GM23338 (cell line): ENCODE measurements around the gene FOXP1. TPM values are rescaled to one million over a fixed set of nuclear protein-coding genes. Genes with fewer than 3 reads are reported as not detected.

Experiments
- ATAC-seq: fragments of 200-7000 bp; cut with Tn5 transposase; 3 replicates; pipeline ENCODE4 v1.9.1; 2020
- DNase-seq: peaks from one replicate; pipeline ENCODE4 v3.0.0-alpha.2; 2015; ENCODE audit warnings: low spot score
- H2AFZ ChIP-seq: fragments of 200-600 bp; sonication (generic); 2 replicates; pipeline ENCODE4 v1.8.0; 2016; ENCODE audit warnings: antibody characterized with exemption, mild to moderate bottlenecking, moderate library complexity
- H3F3A ChIP-seq: fragments of 200-600 bp; sonication (generic); replicated peaks from 2 replicates; pipeline ENCODE4 v1.8.0; 2017; ENCODE audit warnings: antibody characterized with exemption, mixed run types, low read depth
- H3K27ac ChIP-seq: fragments of 200-600 bp; sonication (generic); 2 replicates; pipeline ENCODE4 v1.6.1; 2016; ENCODE audit warnings: low read depth
- H3K27me3 ChIP-seq: fragments of 200-600 bp; sonication (generic); 2 replicates; pipeline ENCODE4 v1.8.0; 2016; ENCODE audit warnings: mild to moderate bottlenecking, mixed run types, moderate library complexity; ENCODE audit not compliant: insufficient read depth
- H3K36me3 ChIP-seq: fragments of 200-600 bp; sonication (generic); 2 replicates; pipeline ENCODE4 v1.8.0; 2016; ENCODE audit warnings: mild to moderate bottlenecking; ENCODE audit not compliant: insufficient read depth
- H3K4me1 ChIP-seq: fragments of 200-600 bp; sonication (generic); 2 replicates; pipeline ENCODE4 v1.8.0; 2016; ENCODE audit warnings: mild to moderate bottlenecking, moderate library complexity; ENCODE audit not compliant: insufficient read depth
- H3K4me2 ChIP-seq: fragments of 200-600 bp; sonication (generic); 2 replicates; pipeline ENCODE4 v1.7.1; 2017; ENCODE audit warnings: mixed run types
- H3K4me3 ChIP-seq: fragments of 200-600 bp; sonication (generic); 2 replicates; pipeline ENCODE4 v1.6.1; 2016; ENCODE audit warnings: mixed run types
- H3K79me2 ChIP-seq: fragments of 200-600 bp; sonication (generic); replicated peaks from 2 replicates; pipeline ENCODE4 v1.8.0; 2017; ENCODE audit warnings: mild to moderate bottlenecking; ENCODE audit not compliant: insufficient read depth
- H3K9me2 ChIP-seq: fragments of 200-600 bp; sonication (generic); 2 replicates; pipeline ENCODE4 v1.8.0; 2017; ENCODE audit not compliant: insufficient read depth
- H4K20me1 ChIP-seq: fragments of 200-600 bp; sonication (generic); replicated peaks from 2 replicates; pipeline ENCODE4 v1.8.0; 2017; ENCODE audit warnings: mild to moderate bottlenecking; ENCODE audit not compliant: insufficient read depth
- H3K27ac Mint-ChIP-seq: 2 replicates; pipeline ENCODE4 v1.8.0; 2020; ENCODE audit warnings: inconsistent platforms, mild to moderate bottlenecking, moderate library complexity, mixed read lengths
- H3K27me3 Mint-ChIP-seq: 3 replicates; pipeline ENCODE4 v1.8.0; 2022; ENCODE audit warnings: low read depth, mild to moderate bottlenecking, moderate library complexity, mixed read lengths, inconsistent platforms; ENCODE audit not compliant: insufficient read depth, poor library complexity
- H3K36me3 Mint-ChIP-seq: 3 replicates; pipeline ENCODE4 v1.8.0; 2021; ENCODE audit warnings: low read depth, mild to moderate bottlenecking, inconsistent platforms, moderate library complexity, mixed read lengths
- H3K4me1 Mint-ChIP-seq: 3 replicates; pipeline ENCODE4 v1.8.0; 2020; ENCODE audit warnings: mild to moderate bottlenecking, inconsistent platforms, mixed read lengths
- H3K4me3 Mint-ChIP-seq: 3 replicates; pipeline ENCODE4 v1.8.0; 2021; ENCODE audit warnings: moderate library complexity, mild to moderate bottlenecking, inconsistent platforms, mixed read lengths
- H3K9me3 Mint-ChIP-seq: 3 replicates; pipeline ENCODE4 v1.8.0; 2020; ENCODE audit warnings: moderate library complexity, mild to moderate bottlenecking, inconsistent platforms, mixed read lengths
- EZH2 ChIP-seq: fragments of 200-600 bp; sonication (generic); IDR thresholded peaks from one replicate; pipeline ENCODE4 v1.8.0; 2017; ENCODE audit warnings: antibody characterized with exemption, mild to moderate bottlenecking, low read depth; ENCODE audit not compliant: unreplicated experiment
- NANOG ChIP-seq: IDR thresholded peaks from 2 replicates; pipeline ENCODE4 v1.6.1; 2016; ENCODE audit warnings: antibody characterized with exemption, borderline replicate concordance
- POLR2AphosphoS5 ChIP-seq: IDR thresholded peaks from 2 replicates; pipeline ENCODE4 v1.6.1; 2016; ENCODE audit warnings: antibody characterized with exemption, low read depth
- STAT1 ChIP-seq: IDR thresholded peaks from one replicate; pipeline ENCODE4 v1.6.1; 2016; ENCODE audit warnings: antibody characterized with exemption; ENCODE audit not compliant: unreplicated experiment
- ZNF114 ChIP-seq: fragments of 250-450 bp; sonication (Bioruptor Pico); IDR thresholded peaks from 2 replicates; pipeline ENCODE4 v1.5.0; 2020; ENCODE audit warnings: mild to moderate bottlenecking, moderate library complexity
- polyA plus RNA-seq: library from polyadenylated mRNA; unstranded; fragments of >200 nt; fragmentation: Nextera tagmentation; extraction: Ambion mirVana; gene quantifications from 2 replicates; pipeline ENCODE4 v1.2.1, GENCODE V29; 2016
- total RNA-seq: library from RNA; depleted of rRNA; stranded (reverse); fragments of >200 nt; shearing (Covaris generic); gene quantifications from 2 replicates; pipeline ENCODE4 v1.2.3, GENCODE V29; 2014
- TF ChIP-seq, protein P1 (sequence below): fragments of 250-450 bp; sonication (Bioruptor Pico); IDR thresholded peaks from 2 replicates; pipeline ENCODE4 v1.5.0; 2020; ENCODE audit warnings: mild to moderate bottlenecking, moderate library complexity
- TF ChIP-seq, protein P2 (sequence below): IDR thresholded peaks from one replicate; pipeline ENCODE4 v1.6.1; 2018; ENCODE audit warnings: antibody characterized with exemption; ENCODE audit not compliant: unreplicated experiment
- TF ChIP-seq, protein P3 (sequence below), 2 experiments: fragments of 200-600 bp in 1 of 2; sonication (generic) in 1 of 2; conservative IDR thresholded peaks; 2 replicates each; pipeline versions ENCODE4 v1.5.1 to v1.6.1; 2016 to 2017; ENCODE audit warnings: antibody characterized with exemption in 2 of 2, low read depth in 2 of 2, mild to moderate bottlenecking in 2 of 2, moderate library complexity in 1 of 2

Gene FOXP1
- total and polyA plus RNA-seq, 2 experiments from 2014 or later: 32.9 to 35.5 TPM

DNA sequence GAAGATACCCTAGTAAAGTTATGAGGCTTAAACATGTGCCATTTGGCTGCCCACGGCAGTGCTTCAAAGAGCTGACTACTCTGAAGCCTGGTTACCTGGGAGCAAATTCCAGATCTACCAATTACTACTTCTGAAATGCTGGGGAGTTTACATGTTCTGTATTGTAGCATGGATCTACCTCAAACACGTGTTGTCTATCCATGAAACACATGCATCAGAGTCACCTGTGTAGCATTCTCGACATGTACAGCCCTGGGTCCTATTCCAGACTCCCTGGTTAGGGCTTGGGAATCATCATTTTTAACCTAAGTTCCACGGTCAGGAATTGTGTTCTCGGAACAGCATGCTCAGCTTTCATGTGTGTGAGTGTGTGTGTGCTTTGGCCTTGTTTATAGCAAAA, 671.8 kb downstream of the FOXP1 start (continued):
- TF ChIP-seq, protein P1, sequence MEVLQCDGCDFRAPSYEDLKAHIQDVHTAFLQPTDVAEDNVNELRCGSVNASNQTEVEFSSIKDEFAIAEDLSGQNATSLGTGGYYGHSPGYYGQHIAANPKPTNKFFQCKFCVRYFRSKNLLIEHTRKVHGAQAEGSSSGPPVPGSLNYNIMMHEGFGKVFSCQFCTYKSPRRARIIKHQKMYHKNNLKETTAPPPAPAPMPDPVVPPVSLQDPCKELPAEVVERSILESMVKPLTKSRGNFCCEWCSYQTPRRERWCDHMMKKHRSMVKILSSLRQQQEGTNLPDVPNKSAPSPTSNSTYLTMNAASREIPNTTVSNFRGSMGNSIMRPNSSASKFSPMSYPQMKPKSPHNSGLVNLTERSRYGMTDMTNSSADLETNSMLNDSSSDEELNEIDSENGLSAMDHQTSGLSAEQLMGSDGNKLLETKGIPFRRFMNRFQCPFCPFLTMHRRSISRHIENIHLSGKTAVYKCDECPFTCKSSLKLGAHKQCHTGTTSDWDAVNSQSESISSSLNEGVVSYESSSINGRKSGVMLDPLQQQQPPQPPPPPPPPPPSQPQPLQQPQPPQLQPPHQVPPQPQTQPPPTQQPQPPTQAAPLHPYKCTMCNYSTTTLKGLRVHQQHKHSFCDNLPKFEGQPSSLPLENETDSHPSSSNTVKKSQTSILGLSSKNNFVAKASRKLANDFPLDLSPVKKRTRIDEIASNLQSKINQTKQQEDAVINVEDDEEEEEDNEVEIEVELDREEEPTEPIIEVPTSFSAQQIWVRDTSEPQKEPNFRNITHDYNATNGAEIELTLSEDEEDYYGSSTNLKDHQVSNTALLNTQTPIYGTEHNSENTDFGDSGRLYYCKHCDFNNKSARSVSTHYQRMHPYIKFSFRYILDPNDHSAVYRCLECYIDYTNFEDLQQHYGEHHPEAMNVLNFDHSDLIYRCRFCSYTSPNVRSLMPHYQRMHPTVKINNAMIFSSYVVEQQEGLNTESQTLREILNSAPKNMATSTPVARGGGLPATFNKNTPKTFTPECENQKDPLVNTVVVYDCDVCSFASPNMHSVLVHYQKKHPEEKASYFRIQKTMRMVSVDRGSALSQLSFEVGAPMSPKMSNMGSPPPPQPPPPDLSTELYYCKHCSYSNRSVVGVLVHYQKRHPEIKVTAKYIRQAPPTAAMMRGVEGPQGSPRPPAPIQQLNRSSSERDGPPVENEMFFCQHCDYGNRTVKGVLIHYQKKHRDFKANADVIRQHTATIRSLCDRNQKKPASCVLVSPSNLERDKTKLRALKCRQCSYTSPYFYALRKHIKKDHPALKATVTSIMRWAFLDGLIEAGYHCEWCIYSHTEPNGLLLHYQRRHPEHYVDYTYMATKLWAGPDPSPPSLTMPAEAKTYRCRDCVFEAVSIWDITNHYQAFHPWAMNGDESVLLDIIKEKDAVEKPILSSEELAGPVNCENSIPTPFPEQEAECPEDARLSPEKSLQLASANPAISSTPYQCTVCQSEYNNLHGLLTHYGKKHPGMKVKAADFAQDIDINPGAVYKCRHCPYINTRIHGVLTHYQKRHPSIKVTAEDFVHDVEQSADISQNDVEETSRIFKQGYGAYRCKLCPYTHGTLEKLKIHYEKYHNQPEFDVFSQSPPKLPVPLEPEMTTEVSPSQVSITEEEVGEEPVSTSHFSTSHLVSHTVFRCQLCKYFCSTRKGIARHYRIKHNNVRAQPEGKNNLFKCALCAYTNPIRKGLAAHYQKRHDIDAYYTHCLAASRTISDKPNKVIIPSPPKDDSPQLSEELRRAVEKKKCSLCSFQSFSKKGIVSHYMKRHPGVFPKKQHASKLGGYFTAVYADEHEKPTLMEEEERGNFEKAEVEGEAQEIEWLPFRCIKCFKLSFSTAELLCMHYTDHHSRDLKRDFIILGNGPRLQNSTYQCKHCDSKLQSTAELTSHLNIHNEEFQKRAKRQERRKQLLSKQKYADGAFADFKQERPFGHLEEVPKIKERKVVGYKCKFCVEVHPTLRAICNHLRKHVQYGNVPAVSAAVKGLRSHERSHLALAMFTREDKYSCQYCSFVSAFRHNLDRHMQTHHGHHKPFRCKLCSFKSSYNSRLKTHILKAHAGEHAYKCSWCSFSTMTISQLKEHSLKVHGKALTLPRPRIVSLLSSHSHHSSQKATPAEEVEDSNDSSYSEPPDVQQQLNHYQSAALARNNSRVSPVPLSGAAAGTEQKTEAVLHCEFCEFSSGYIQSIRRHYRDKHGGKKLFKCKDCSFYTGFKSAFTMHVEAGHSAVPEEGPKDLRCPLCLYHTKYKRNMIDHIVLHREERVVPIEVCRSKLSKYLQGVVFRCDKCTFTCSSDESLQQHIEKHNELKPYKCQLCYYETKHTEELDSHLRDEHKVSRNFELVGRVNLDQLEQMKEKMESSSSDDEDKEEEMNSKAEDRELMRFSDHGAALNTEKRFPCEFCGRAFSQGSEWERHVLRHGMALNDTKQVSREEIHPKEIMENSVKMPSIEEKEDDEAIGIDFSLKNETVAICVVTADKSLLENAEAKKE (CRISPR knock-in tag): no peak
- no peak for TF ChIP-seq NANOG
- TF ChIP-seq EZH2: no peak
- TF ChIP-seq POLR2AphosphoS5: no peak

DNA sequence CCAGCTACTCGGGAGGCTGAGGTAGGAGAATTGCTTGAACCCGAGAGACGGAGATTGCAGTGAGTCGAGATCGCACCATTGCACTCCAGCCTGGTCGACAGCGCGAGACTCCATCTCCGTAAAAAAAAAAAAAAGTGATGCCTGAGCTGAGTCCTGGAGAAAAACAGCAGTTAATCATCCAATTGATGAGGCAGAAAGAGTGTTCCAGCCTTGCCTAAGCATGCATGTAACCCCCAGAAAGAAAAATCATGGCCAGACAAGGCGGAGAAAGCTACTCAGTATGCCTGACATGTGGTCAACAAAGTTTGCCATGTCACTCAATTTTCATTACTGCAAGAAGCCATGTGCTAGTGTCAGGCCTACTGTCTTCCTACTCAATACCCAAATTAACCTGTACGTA, 678.0 kb downstream of the FOXP1 start:
- no peak overlapping the region for H3K4me2 ChIP-seq
- Mint-ChIP-seq H3K4me1 (no peaks in the 10 kb centered on the region), H3K27me3 (no peaks in the 10 kb centered on the region), H3K9me3 (no peaks in the 10 kb centered on the region), H3K4me3 (no peak overlapping the region), H3K27ac (no peak overlapping the region), H3K36me3 (no peaks in the 10 kb centered on the region)
- no peaks in the 10 kb centered on the region for H3K27me3 ChIP-seq
- ATAC-seq (no peak), DNase-seq (no peak)
- H3K79me2 ChIP-seq: no peaks in the 10 kb centered on the region
- H3K9me2 ChIP-seq: peaks cover 5% of the 10 kb centered on the region; the same call in 1 of the 2 replicates
- H4K20me1 ChIP-seq: no peaks in the 10 kb centered on the region
- H3K36me3 ChIP-seq: no peaks in the 10 kb centered on the region
- H2AFZ ChIP-seq: peak overlapping the region; percentile 38; the same call in 1 of the 2 replicates
- H3K4me1 ChIP-seq: no peaks in the 10 kb centered on the region
- no peak overlapping the region for H3K27ac ChIP-seq
- H3K4me3 ChIP-seq: no peak overlapping the region
- H3F3A ChIP-seq: no peaks in the 10 kb centered on the region
- TF ChIP-seq, protein P2, sequence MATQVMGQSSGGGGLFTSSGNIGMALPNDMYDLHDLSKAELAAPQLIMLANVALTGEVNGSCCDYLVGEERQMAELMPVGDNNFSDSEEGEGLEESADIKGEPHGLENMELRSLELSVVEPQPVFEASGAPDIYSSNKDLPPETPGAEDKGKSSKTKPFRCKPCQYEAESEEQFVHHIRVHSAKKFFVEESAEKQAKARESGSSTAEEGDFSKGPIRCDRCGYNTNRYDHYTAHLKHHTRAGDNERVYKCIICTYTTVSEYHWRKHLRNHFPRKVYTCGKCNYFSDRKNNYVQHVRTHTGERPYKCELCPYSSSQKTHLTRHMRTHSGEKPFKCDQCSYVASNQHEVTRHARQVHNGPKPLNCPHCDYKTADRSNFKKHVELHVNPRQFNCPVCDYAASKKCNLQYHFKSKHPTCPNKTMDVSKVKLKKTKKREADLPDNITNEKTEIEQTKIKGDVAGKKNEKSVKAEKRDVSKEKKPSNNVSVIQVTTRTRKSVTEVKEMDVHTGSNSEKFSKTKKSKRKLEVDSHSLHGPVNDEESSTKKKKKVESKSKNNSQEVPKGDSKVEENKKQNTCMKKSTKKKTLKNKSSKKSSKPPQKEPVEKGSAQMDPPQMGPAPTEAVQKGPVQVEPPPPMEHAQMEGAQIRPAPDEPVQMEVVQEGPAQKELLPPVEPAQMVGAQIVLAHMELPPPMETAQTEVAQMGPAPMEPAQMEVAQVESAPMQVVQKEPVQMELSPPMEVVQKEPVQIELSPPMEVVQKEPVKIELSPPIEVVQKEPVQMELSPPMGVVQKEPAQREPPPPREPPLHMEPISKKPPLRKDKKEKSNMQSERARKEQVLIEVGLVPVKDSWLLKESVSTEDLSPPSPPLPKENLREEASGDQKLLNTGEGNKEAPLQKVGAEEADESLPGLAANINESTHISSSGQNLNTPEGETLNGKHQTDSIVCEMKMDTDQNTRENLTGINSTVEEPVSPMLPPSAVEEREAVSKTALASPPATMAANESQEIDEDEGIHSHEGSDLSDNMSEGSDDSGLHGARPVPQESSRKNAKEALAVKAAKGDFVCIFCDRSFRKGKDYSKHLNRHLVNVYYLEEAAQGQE: no peak
- TF ChIP-seq ZNF114 (no peak), STAT1 (no peak)
- TF ChIP-seq, protein P3, sequence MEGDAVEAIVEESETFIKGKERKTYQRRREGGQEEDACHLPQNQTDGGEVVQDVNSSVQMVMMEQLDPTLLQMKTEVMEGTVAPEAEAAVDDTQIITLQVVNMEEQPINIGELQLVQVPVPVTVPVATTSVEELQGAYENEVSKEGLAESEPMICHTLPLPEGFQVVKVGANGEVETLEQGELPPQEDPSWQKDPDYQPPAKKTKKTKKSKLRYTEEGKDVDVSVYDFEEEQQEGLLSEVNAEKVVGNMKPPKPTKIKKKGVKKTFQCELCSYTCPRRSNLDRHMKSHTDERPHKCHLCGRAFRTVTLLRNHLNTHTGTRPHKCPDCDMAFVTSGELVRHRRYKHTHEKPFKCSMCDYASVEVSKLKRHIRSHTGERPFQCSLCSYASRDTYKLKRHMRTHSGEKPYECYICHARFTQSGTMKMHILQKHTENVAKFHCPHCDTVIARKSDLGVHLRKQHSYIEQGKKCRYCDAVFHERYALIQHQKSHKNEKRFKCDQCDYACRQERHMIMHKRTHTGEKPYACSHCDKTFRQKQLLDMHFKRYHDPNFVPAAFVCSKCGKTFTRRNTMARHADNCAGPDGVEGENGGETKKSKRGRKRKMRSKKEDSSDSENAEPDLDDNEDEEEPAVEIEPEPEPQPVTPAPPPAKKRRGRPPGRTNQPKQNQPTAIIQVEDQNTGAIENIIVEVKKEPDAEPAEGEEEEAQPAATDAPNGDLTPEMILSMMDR (conservative IDR thresholded peaks at IDR 0.05; ENCODE audit: low read depth in 2 of 2): no peak
